Measurements from ENCODE around the gene DUOX2. TPM values are rescaled to one million over a fixed set of nuclear protein-coding genes. Genes with fewer than 3 reads are reported as not detected.

Gene DUOX2
- polyA plus RNA-seq, 1 donor (not counting 4 experiments of a cell fraction or from before 2014, with no cell fraction given): 0.31 TPM

DNA sequence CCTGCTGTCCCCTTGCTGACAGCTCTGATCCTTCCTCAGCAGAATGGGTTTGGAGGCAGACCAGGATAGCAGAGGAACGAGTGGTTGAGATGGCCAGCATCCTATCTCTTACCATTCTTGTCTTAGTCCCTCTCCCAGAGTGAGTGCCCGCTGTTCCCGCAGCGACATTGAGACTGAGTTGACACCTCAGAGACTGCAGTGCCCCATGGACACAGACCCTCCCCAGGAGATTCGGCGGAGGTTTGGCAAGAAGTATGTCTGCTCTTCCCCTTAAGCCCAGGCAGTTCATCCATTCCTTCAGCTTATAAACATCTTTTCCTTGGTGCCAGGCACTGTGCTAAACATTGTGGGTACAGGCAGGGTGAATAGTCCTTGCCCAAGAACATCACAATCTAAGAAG lies 37.0 kb upstream of the DUOX2 start:
- Histone ChIP-seq H3K4me1 (ENCODE audit: control insufficient read depth, extremely low read depth, insufficient read depth, low read length) (peaks cover 26% of the 10 kb centered on the region), H3K9me1 (ENCODE audit: control insufficient read depth, extremely low read depth, insufficient read depth, low read length) (peaks cover 3% of the 10 kb centered on the region), H3K27ac (ENCODE audit: control insufficient read depth, insufficient read depth, low read length) (no peak overlapping the region), H3K9me3 (ENCODE audit: control insufficient read depth, low read depth, low read length) (no peaks in the 10 kb centered on the region), H4K20me1 (ENCODE audit: control insufficient read depth, extremely low read depth, insufficient read depth, low read length) (no peaks in the 10 kb centered on the region), H3K36me3 (ENCODE audit: control insufficient read depth in 2 of 2, extremely low read depth in 1 of 2, insufficient read depth in 2 of 2, low read length in 2 of 2) (peaks cover 24 to 26% of the 10 kb centered on the region in 2 experiments), H2AFZ (ENCODE audit: control insufficient read depth, low read length) (no peak overlapping the region), H3K9ac (ENCODE audit: control insufficient read depth, extremely low read depth, insufficient read depth, low read length) (no peak overlapping the region), H3K79me2 (ENCODE audit: control insufficient read depth, insufficient read depth, low read length) (no peaks in the 10 kb centered on the region), H3K4me3 (ENCODE audit: control insufficient read depth in 2 of 3, extremely low read depth in 1 of 3, insufficient read depth in 2 of 3, low read depth in 1 of 3, low read length in 3 of 3) (no peak overlapping the region), H3K4me2 (ENCODE audit: control insufficient read depth, extremely low read depth, insufficient read depth, low read depth, low read length) (no peak overlapping the region), H3K27me3 (ENCODE audit: control insufficient read depth, extremely low read depth, insufficient read depth, low read length) (no peaks in the 10 kb centered on the region)
- TF ChIP-seq EZH2 (IDR thresholded peaks at IDR 0.05; ENCODE audit: low read length) (no peak), CTCF (optimal IDR thresholded peaks at IDR 0.05 in 1 of 3, IDR thresholded peaks at IDR 0.05 in 1 of 3, conservative IDR thresholded peaks at IDR 0.05 in 1 of 3; ENCODE audit: extremely low read depth in 1 of 3, insufficient read depth in 2 of 3, low read length in 3 of 3) (no peak)
- dilution Hi-C loops (cut with MboI; ENCODE audit: extremely low pct_ligation_motif_present, low sequenced_read_pairs): no loop called here
- FAIRE-seq (no peak), DNase-seq (ENCODE audit: low read depth, low spot score) (no peak)

DNA sequence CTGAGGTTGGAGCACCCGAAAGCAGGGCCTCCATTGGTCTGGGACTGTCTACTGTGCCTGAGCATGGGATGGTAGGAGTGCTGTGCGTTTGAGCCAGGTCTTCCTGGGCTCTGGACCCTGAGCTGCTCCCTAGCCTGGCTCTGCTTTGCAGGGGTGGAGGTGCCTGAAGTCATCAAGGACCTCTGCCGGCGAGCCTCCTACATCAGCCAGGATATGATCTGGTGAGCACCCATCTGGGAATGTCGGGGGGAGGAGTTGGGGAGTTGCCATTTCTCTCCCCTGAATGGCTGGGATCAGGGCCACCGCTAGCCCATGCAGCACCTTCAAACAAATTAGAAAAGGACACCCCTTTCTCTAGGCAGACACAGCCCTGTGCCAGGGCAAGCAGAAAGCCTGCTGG lies 36.5 kb upstream of the DUOX2 start:
- H3K79me2 ChIP-seq (ENCODE audit: control insufficient read depth, insufficient read depth, low read length): no peaks in the 10 kb centered on the region
- no peak for DNase-seq (ENCODE audit: low read depth, low spot score)
- dilution Hi-C loops (cut with MboI; ENCODE audit: extremely low pct_ligation_motif_present, low sequenced_read_pairs): no loop called here
- H3K4me1 ChIP-seq (ENCODE audit: control insufficient read depth, extremely low read depth, insufficient read depth, low read length): peaks cover 26% of the 10 kb centered on the region
- no peak overlapping the region for H3K9ac ChIP-seq (ENCODE audit: control insufficient read depth, extremely low read depth, insufficient read depth, low read length)
- H4K20me1 ChIP-seq (ENCODE audit: control insufficient read depth, extremely low read depth, insufficient read depth, low read length): no peaks in the 10 kb centered on the region
- H3K27ac ChIP-seq (ENCODE audit: control insufficient read depth, insufficient read depth, low read length): no peak overlapping the region
- H3K27me3 ChIP-seq (ENCODE audit: control insufficient read depth, extremely low read depth, insufficient read depth, low read length): no peaks in the 10 kb centered on the region
- no peaks in the 10 kb centered on the region for H3K9me3 ChIP-seq (ENCODE audit: control insufficient read depth, low read depth, low read length)
- peaks cover 18 to 23% of the 10 kb centered on the region in 2 experiments for H3K36me3 ChIP-seq (ENCODE audit: control insufficient read depth in 2 of 2, extremely low read depth in 1 of 2, insufficient read depth in 2 of 2, low read length in 2 of 2)
- peaks cover 3% of the 10 kb centered on the region for H3K9me1 ChIP-seq (ENCODE audit: control insufficient read depth, extremely low read depth, insufficient read depth, low read length)
- no peak for FAIRE-seq
- H3K4me2 ChIP-seq (ENCODE audit: control insufficient read depth, extremely low read depth, insufficient read depth, low read depth, low read length): no peak overlapping the region
- H3K4me3 ChIP-seq (ENCODE audit: control insufficient read depth in 2 of 3, extremely low read depth in 1 of 3, insufficient read depth in 2 of 3, low read depth in 1 of 3, low read length in 3 of 3): no peak overlapping the region
- TF ChIP-seq CTCF (optimal IDR thresholded peaks at IDR 0.05 in 1 of 3, IDR thresholded peaks at IDR 0.05 in 1 of 3, conservative IDR thresholded peaks at IDR 0.05 in 1 of 3; ENCODE audit: extremely low read depth in 1 of 3, insufficient read depth in 2 of 3, low read length in 3 of 3): no peak
- TF ChIP-seq EZH2 (IDR thresholded peaks at IDR 0.05; ENCODE audit: low read length): no peak
- H2AFZ ChIP-seq (ENCODE audit: control insufficient read depth, low read length): no peak overlapping the region

Data from keratinocyte (primary cell).